Hepatocyte (in vitro differentiated cells): ENCODE data around the gene ASB2. TPM values are rescaled to one million over a fixed set of nuclear protein-coding genes. Genes with fewer than 3 reads are reported as not detected.

Experiments
- DNase-seq: peaks from one replicate; pipeline ENCODE4 v3.0.0-alpha.2; 2016; ENCODE audit warnings: low spot score
- H2AFZ ChIP-seq: fragments of 200-600 bp; sonication (generic); 2 replicates; pipeline ENCODE4 v1.6.0; 2016; ENCODE audit warnings: antibody characterized with exemption, mild to moderate bottlenecking
- H3K27ac ChIP-seq: fragments of 200-600 bp; sonication (generic); 2 replicates; pipeline ENCODE4 v1.5.1; 2016; ENCODE audit warnings: mild to moderate bottlenecking
- H3K27me3 ChIP-seq: fragments of 200-600 bp; sonication (generic); 2 replicates; pipeline ENCODE4 v1.6.1; 2016
- H3K36me3 ChIP-seq: fragments of 200-600 bp; sonication (generic); replicated peaks from 2 replicates; pipeline ENCODE4 v1.5.1; 2016; ENCODE audit warnings: low read depth; ENCODE audit not compliant: insufficient read depth
- H3K4me1 ChIP-seq: fragments of 200-600 bp; sonication (generic); 2 replicates; pipeline ENCODE4 v1.5.1; 2016; ENCODE audit warnings: mild to moderate bottlenecking, moderate library complexity; ENCODE audit not compliant: insufficient read depth
- H3K4me2 ChIP-seq: fragments of 200-600 bp; sonication (generic); 2 replicates; pipeline ENCODE4 v1.6.0; 2016
- H3K4me3 ChIP-seq: fragments of 200-600 bp; sonication (generic); 2 replicates; pipeline ENCODE4 v1.5.1; 2016; ENCODE audit warnings: mild to moderate bottlenecking
- H3K79me2 ChIP-seq: fragments of 200-600 bp; sonication (generic); 2 replicates; pipeline ENCODE4 v1.6.0; 2017; ENCODE audit warnings: mild to moderate bottlenecking
- H3K9me2 ChIP-seq: fragments of 200-600 bp; sonication (generic); replicated peaks from 2 replicates; pipeline ENCODE4 v1.6.0; 2017; ENCODE audit warnings: mild to moderate bottlenecking; ENCODE audit not compliant: insufficient read depth
- H3K9me3 ChIP-seq: fragments of 200-600 bp; sonication (generic); 2 replicates; pipeline ENCODE4 v1.5.1; 2016; ENCODE audit warnings: low read depth, mild to moderate bottlenecking
- H4K20me1 ChIP-seq: fragments of 200-600 bp; sonication (generic); 2 replicates; pipeline ENCODE4 v1.6.0; 2016; ENCODE audit warnings: mild to moderate bottlenecking; ENCODE audit not compliant: insufficient read depth, poor library complexity, severe bottlenecking
- EZH2 ChIP-seq: fragments of 200-600 bp; sonication (generic); IDR thresholded peaks from 2 replicates; pipeline ENCODE4 v1.6.1; 2016; ENCODE audit warnings: antibody characterized with exemption, mild to moderate bottlenecking, borderline replicate concordance
- EZH2phosphoT487 ChIP-seq: fragments of 200-600 bp; sonication (generic); IDR thresholded peaks from one replicate; pipeline ENCODE4 v1.6.1; 2018; ENCODE audit warnings: antibody characterized with exemption, mild to moderate bottlenecking, low read depth, moderate library complexity; ENCODE audit not compliant: unreplicated experiment, severe bottlenecking
- WGBS: methylation state at CpG from one replicate; pipeline ENCODE4 v1.1.6; 2016; ENCODE audit warnings: low lambda C conversion rate; ENCODE audit errors: missing lambda C conversion rate; 5-methylcytosine and 5-hydroxymethylcytosine counted together
- polyA plus RNA-seq: library from polyadenylated mRNA; unstranded; fragments of >200 nt; fragmentation: Nextera tagmentation; extraction: Ambion mirVana; gene quantifications from 2 replicates; pipeline ENCODE4 v1.2.1, GENCODE V29; 2016
- total RNA-seq: library from RNA; depleted of rRNA; stranded (reverse); fragments of >200 nt; gene quantifications from 2 replicates; pipeline ENCODE4 v1.2.3, GENCODE V29; 2014
- TF ChIP-seq, protein P1 (sequence below): fragments of 200-600 bp; sonication (generic); IDR thresholded peaks from 2 replicates; pipeline ENCODE4 v1.5.1; 2016; ENCODE audit warnings: antibody characterized with exemption, mild to moderate bottlenecking; ENCODE audit not compliant: poor library complexity

Gene ASB2
- total and polyA plus RNA-seq, 2 experiments from 2014 or later = 0.27 to 0.53 TPM

DNA sequence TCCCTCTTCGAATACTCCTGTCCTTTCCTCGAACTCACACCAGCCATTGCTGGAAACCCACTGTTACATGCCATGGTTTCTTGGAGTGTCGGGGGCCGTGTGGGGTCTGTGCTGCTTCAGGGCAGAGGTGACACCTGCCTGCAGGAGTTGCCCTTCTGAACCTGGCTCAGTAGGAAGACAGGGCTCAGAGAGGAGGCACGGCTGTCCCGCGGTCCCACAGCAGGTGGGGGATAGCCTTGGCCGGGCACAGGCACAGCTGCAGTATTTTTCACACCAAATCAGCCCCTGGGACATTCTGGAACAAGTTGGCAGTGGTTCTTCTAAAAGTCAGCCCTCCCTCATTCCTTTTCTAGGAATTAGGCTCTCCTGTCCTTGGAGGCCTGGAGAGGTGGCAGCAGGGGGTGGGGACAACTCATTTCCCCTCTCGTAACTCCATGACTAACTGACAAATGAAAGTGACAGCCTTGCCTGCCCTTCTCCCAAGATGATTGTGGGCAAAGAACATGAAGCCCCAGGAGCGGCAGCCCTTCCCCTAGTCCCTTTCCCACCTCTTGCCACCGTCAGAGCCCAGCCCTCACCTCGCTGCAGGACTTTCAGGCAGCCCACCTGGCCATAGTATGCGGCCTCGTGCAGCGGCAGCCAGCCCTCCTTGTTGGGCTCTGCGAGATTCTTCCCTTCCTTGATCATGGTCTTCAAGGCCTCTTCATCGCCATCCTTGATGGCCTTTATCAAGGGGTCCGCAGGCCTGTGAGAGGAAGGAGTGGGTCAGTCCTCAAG is 22.4 kb downstream of the ASB2 start:
- DNase-seq = no peak
- Histone ChIP-seq H3K27me3 (no peaks in the 10 kb centered on the region), H3K9me2 (no peaks in the 10 kb centered on the region), H2AFZ (no peak overlapping the region), H3K79me2 (no peaks in the 10 kb centered on the region), H3K27ac (no peak overlapping the region), H4K20me1 (no peaks in the 10 kb centered on the region), H3K4me1 (peaks cover 6% of the 10 kb centered on the region), H3K4me3 (no peak overlapping the region), H3K9me3 (no peaks in the 10 kb centered on the region), H3K4me2 (no peak overlapping the region), H3K36me3 (no peaks in the 10 kb centered on the region)
- TF ChIP-seq EZH2 = no peak
- WGBS = 86% methylated on average over 18 of the region's 18 CpGs

- DNase-seq = no peak
- no peaks in the 10 kb centered on the region for H3K79me2 ChIP-seq
- H3K4me1 ChIP-seq = no peaks in the 10 kb centered on the region
- no peaks in the 10 kb centered on the region for H4K20me1 ChIP-seq
- no peaks in the 10 kb centered on the region for H3K36me3 ChIP-seq
- H3K9me3 ChIP-seq = no peaks in the 10 kb centered on the region
- no peak overlapping the region for H3K27ac ChIP-seq
- 81% methylated on average over 14 of the region's 14 CpGs for WGBS
- no peaks in the 10 kb centered on the region for H3K27me3 ChIP-seq
- no peak overlapping the region for H3K4me2 ChIP-seq
- H2AFZ ChIP-seq = no peak overlapping the region
- no peak overlapping the region for H3K4me3 ChIP-seq
- H3K9me2 ChIP-seq = no peaks in the 10 kb centered on the region
- TF ChIP-seq EZH2 (no peak), EZH2phosphoT487 (no peak)
- TF ChIP-seq, protein P1, sequence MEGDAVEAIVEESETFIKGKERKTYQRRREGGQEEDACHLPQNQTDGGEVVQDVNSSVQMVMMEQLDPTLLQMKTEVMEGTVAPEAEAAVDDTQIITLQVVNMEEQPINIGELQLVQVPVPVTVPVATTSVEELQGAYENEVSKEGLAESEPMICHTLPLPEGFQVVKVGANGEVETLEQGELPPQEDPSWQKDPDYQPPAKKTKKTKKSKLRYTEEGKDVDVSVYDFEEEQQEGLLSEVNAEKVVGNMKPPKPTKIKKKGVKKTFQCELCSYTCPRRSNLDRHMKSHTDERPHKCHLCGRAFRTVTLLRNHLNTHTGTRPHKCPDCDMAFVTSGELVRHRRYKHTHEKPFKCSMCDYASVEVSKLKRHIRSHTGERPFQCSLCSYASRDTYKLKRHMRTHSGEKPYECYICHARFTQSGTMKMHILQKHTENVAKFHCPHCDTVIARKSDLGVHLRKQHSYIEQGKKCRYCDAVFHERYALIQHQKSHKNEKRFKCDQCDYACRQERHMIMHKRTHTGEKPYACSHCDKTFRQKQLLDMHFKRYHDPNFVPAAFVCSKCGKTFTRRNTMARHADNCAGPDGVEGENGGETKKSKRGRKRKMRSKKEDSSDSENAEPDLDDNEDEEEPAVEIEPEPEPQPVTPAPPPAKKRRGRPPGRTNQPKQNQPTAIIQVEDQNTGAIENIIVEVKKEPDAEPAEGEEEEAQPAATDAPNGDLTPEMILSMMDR = no peak
Measured at GRCh38 chr14:93953263-93953662, 23.1 kb downstream of the ASB2 start.

DNA sequence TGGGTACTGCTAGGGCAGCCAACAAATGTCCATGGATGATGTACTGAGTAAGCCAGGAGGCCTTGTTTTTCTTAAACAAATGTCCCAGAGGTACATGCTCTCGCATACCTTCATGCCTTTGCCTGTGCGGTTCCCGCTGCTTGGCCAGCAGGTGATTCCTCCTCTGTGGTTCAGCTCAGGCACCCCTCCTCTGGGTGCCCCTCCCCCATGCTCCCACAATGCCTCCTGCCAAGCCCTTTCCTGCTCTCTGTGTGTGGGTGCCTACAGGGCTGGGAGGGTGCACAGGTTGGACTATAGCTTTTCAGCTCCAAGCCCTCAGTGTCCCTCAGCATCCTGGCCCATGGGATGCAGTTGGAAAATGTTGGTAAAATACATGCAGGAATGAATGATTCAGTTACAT is 23.5 kb downstream of the ASB2 start:
- Histone ChIP-seq H2AFZ (no peak overlapping the region), H3K79me2 (no peaks in the 10 kb centered on the region), H3K4me1 (no peaks in the 10 kb centered on the region), H3K4me2 (no peak overlapping the region), H3K9me2 (no peaks in the 10 kb centered on the region), H3K27me3 (no peaks in the 10 kb centered on the region), H3K36me3 (no peaks in the 10 kb centered on the region), H3K27ac (no peak overlapping the region), H4K20me1 (no peaks in the 10 kb centered on the region), H3K9me3 (no peaks in the 10 kb centered on the region), H3K4me3 (no peak overlapping the region)
- 77% methylated on average over 3 of the region's 3 CpGs for WGBS
- DNase-seq = no peak
- TF ChIP-seq, protein P1 = no peak
- TF ChIP-seq EZH2 = no peak
- no peak for TF ChIP-seq EZH2phosphoT487

GRCh38 chr14:93951635-93952540 is 24.5 kb downstream of the ASB2 start:
- TF ChIP-seq EZH2 (no peak), EZH2phosphoT487 (no peak)
- TF ChIP-seq, protein P1 = no peak
- H3K27ac ChIP-seq = no peak overlapping the region
- no peak overlapping the region for H3K4me2 ChIP-seq
- H4K20me1 ChIP-seq = no peaks in the 10 kb centered on the region
- no peak for DNase-seq
- H3K4me1 ChIP-seq = peaks cover 2% of the 10 kb centered on the region
- H3K9me2 ChIP-seq = no peaks in the 10 kb centered on the region
- no peaks in the 10 kb centered on the region for H3K27me3 ChIP-seq
- no peaks in the 10 kb centered on the region for H3K9me3 ChIP-seq
- H3K36me3 ChIP-seq = no peaks in the 10 kb centered on the region
- WGBS = 78% methylated on average over 7 of the region's 7 CpGs
- H3K79me2 ChIP-seq = no peaks in the 10 kb centered on the region
- H2AFZ ChIP-seq = no peak overlapping the region
- no peak overlapping the region for H3K4me3 ChIP-seq
